Glutamatergic neuron (in vitro differentiated cells): ENCODE data around the gene TEX264. TPM values are rescaled to one million over a fixed set of nuclear protein-coding genes. Genes with fewer than 3 reads are reported as not detected.

ENCODE experiments used
- DNase-seq: peaks from one replicate; pipeline ENCODE4 v3.0.0; 2022
- H3K27ac Mint-ChIP-seq: one replicate; pipeline ENCODE4 v1.8.0; 2020; ENCODE audit warnings: mild to moderate bottlenecking, mixed read lengths, inconsistent platforms; ENCODE audit not compliant: unreplicated experiment
- H3K27me3 Mint-ChIP-seq: one replicate; pipeline ENCODE4 v1.8.0; 2020; ENCODE audit warnings: mild to moderate bottlenecking, moderate library complexity, mixed read lengths, inconsistent platforms; ENCODE audit not compliant: unreplicated experiment
- H3K36me3 Mint-ChIP-seq: one replicate; pipeline ENCODE4 v1.8.0; 2020; ENCODE audit warnings: mild to moderate bottlenecking, mixed read lengths, inconsistent platforms; ENCODE audit not compliant: unreplicated experiment
- H3K4me1 Mint-ChIP-seq: one replicate; pipeline ENCODE4 v1.8.0; 2020; ENCODE audit warnings: mild to moderate bottlenecking, low read depth, mixed read lengths, inconsistent platforms; ENCODE audit not compliant: unreplicated experiment
- H3K4me3 Mint-ChIP-seq: one replicate; pipeline ENCODE4 v1.8.0; 2020; ENCODE audit warnings: mild to moderate bottlenecking, mixed read lengths, inconsistent platforms; ENCODE audit not compliant: unreplicated experiment
- H3K9me3 Mint-ChIP-seq: one replicate; pipeline ENCODE4 v1.8.0; 2020; ENCODE audit warnings: mild to moderate bottlenecking, moderate library complexity, mixed read lengths, inconsistent platforms; ENCODE audit not compliant: unreplicated experiment
- CTCF ChIP-seq: fragments of 200-600 bp; sonication (generic); IDR thresholded peaks from one replicate; pipeline ENCODE4 v1.5.0; 2021; ENCODE audit not compliant: partially characterized antibody, unreplicated experiment
- total RNA-seq: library from RNA; stranded (reverse); fragmentation: NEBNext Ultra II Directional; extraction: Animal tissue kit (Norgen Biotek cat#: 25700); gene quantifications from one replicate; pipeline ENCODE4 v1.2.1, GENCODE V29; 2021; ENCODE audit not compliant: unreplicated experiment

The TEX264 gene
- total RNA-seq, 1 donor from 2014 or later = 13.2 TPM

DNA sequence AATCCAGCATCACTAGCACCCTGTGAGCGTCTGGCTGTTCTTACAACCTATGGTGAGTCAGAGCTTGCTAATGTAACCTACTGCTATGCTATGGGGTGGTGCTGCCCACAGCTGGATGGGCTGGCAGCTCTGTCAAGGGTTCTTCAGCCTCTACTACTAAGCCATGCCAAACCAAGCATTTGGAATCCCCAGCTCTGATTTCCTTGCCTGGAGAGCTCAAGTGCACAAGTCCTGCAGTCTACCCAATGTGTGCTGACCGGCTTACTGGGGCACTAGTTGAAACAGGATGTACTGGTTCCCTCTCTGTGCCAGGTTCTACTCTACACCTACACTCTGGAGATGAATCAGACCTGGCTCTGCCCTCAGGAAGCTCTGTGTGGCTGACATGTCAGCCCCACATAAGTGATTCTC lies 4.2 kb downstream of the TEX264 start:
- H3K4me1 Mint-ChIP-seq = no peaks in the 10 kb centered on the region
- no peak overlapping the region for H3K4me3 Mint-ChIP-seq
- H3K27ac Mint-ChIP-seq = no peak overlapping the region

GRCh38 chr3:51676102-51676640 lies 5.1 kb downstream of the TEX264 start:
- H3K9me3 Mint-ChIP-seq = peaks cover 5% of the 10 kb centered on the region
- peaks cover 11% of the 10 kb centered on the region for H3K27me3 Mint-ChIP-seq
- H3K36me3 Mint-ChIP-seq = no peaks in the 10 kb centered on the region
- DNase-seq = no peak
- H3K4me3 Mint-ChIP-seq = no peak overlapping the region
- H3K4me1 Mint-ChIP-seq = peaks cover 2% of the 10 kb centered on the region
- no peak overlapping the region for H3K27ac Mint-ChIP-seq
- TF ChIP-seq CTCF = no peak

More for the DNA sequence above, 4.2 kb downstream of the TEX264 start:
- no peak for TF ChIP-seq CTCF
- Mint-ChIP-seq H3K9me3 (peaks cover 5% of the 10 kb centered on the region), H3K36me3 (no peaks in the 10 kb centered on the region), H3K27me3 (peaks cover 11% of the 10 kb centered on the region)
- DNase-seq = no peak

DNA sequence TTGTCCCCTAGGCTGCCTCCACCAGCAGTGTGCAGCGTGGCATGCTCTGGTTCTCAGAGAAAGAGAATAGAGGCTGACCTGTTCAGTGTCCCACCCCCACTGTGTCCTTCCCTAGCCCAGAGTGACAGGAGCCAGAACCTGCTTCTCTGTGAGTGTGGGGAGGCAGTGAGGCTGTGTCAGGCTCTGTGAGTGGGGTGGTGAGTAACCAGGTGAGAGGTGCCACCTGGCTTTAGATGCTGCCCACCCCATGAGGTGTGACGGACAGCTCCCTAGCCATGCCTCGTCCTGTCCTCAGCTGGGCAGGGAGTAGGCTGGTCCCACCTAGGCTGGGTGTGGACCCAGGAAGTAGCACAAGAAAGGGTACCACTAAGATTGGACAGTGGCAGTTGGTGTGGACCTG lies 6.3 kb downstream of the TEX264 start:
- no peak for TF ChIP-seq CTCF
- Mint-ChIP-seq H3K4me1 (peaks cover 11% of the 10 kb centered on the region), H3K27ac (no peak overlapping the region), H3K4me3 (no peak overlapping the region), H3K36me3 (no peaks in the 10 kb centered on the region), H3K9me3 (peaks cover 7% of the 10 kb centered on the region), H3K27me3 (peaks cover 10% of the 10 kb centered on the region)
- DNase-seq = no peak

- no peak for DNase-seq
- Mint-ChIP-seq H3K4me1 (peaks cover 14% of the 10 kb centered on the region), H3K4me3 (no peak overlapping the region), H3K36me3 (no peaks in the 10 kb centered on the region), H3K27ac (no peak overlapping the region), H3K27me3 (peaks cover 8% of the 10 kb centered on the region), H3K9me3 (peaks cover 7% of the 10 kb centered on the region)
- no peak for TF ChIP-seq CTCF
Observed at GRCh38 chr3:51678186-51678585, 7.1 kb downstream of the TEX264 start.

- Mint-ChIP-seq H3K4me3 (no peak overlapping the region), H3K27me3 (peaks cover 8% of the 10 kb centered on the region), H3K9me3 (peaks cover 5% of the 10 kb centered on the region), H3K36me3 (no peaks in the 10 kb centered on the region), H3K27ac (no peak overlapping the region), H3K4me1 (peaks cover 14% of the 10 kb centered on the region)
- TF ChIP-seq CTCF = no peak
- no peak for DNase-seq
Observed at GRCh38 chr3:51678641-51679040, 7.6 kb downstream of the TEX264 start.
